Esophagus muscularis mucosa (tissue), 4 donors: ENCODE measurements around the gene GLCCI1. TPM values are rescaled to one million over a fixed set of nuclear protein-coding genes. Genes with fewer than 3 reads are reported as not detected.

ENCODE experiments used
- DNase-seq: peaks from one replicate; pipeline ENCODE4 v3.0.0-alpha.2; 2017; ENCODE audit errors: extremely low spot score
- H3K27ac ChIP-seq, 4 donors: fragments of 200-600 bp; sonication (generic); replicated peaks in 1 of 4; 1 replicate in 3 of 4; 2 replicates in 1 of 4; pipeline ENCODE4 v1.5.1; 2016 to 2019; ENCODE audit warnings: mild to moderate bottlenecking in 1 of 4
- H3K27me3 ChIP-seq, 4 donors: fragments of 200-600 bp; sonication (generic); one replicate each; pipeline versions ENCODE4 v1.5.1 to v1.6.0; 2016 to 2019
- H3K36me3 ChIP-seq, 4 donors: fragments of 200-600 bp; sonication (generic); one replicate each; pipeline ENCODE4 v1.5.1; 2016 to 2019
- H3K4me1 ChIP-seq, 4 donors: fragments of 200-600 bp; sonication (generic); one replicate each; pipeline ENCODE4 v1.5.1; 2016 to 2019
- H3K4me3 ChIP-seq, 4 donors: fragments of 200-600 bp; sonication (generic); 1 replicate in 2 of 4; 2 replicates in 2 of 4; pipeline ENCODE4 v1.5.1; 2016 to 2019; ENCODE audit warnings: mild to moderate bottlenecking in 4 of 4, moderate library complexity in 1 of 4
- H3K9me3 ChIP-seq, 4 donors: fragments of 200-600 bp; sonication (generic); 1 replicate in 3 of 4; 2 replicates in 1 of 4; pipeline ENCODE4 v1.5.1; 2016 to 2019
- EP300 ChIP-seq: sonication (generic); formaldehyde crosslinking; IDR thresholded peaks from one replicate; pipeline ENCODE4 v1.6.1; 2017; ENCODE audit warnings: antibody characterized with exemption
- POLR2A ChIP-seq: fragments of 450-650 bp; IDR thresholded peaks from one replicate; pipeline ENCODE4 v1.6.1; 2017; ENCODE audit warnings: antibody characterized with exemption, moderate library complexity, mild to moderate bottlenecking, low read depth
- POLR2AphosphoS5 ChIP-seq, 2 donors: sonication (generic); formaldehyde crosslinking; IDR thresholded peaks; one replicate each; pipeline ENCODE4 v1.6.1; 2017; ENCODE audit warnings: antibody characterized with exemption in 2 of 2
- WGBS: methylation state at CpG from one replicate; pipeline ENCODE4 v1.1.5; 2018; 5-methylcytosine and 5-hydroxymethylcytosine counted together
- intact Hi-C: fragments of 100-400 bp; cut with DNase I; formaldehyde crosslinking; loops from one replicate; pipeline ENCODE4 v1.15.1; 2023
- total RNA-seq, 4 donors: library from RNA; depleted of rRNA; stranded (reverse); fragments of >200 nt; gene quantifications; one replicate each; pipeline versions ENCODE4 v1.1.0 to v1.2.1, GENCODE V29; 2016
- TF ChIP-seq, protein P1 (sequence below), 3 experiments: fragments of 200-600 bp in 2 of 3; fragments of 450-650 bp in 1 of 3; sonication (generic) in 2 of 3; IDR thresholded peaks; one replicate each; pipeline ENCODE4 v1.5.1; 2017 to 2019; ENCODE audit warnings: antibody characterized with exemption in 3 of 3, mild to moderate bottlenecking in 2 of 3, moderate library complexity in 1 of 3

Gene GLCCI1
- total RNA-seq, 4 donors from 2014 or later = 2.8 to 8.3 (median 4.8) TPM

DNA sequence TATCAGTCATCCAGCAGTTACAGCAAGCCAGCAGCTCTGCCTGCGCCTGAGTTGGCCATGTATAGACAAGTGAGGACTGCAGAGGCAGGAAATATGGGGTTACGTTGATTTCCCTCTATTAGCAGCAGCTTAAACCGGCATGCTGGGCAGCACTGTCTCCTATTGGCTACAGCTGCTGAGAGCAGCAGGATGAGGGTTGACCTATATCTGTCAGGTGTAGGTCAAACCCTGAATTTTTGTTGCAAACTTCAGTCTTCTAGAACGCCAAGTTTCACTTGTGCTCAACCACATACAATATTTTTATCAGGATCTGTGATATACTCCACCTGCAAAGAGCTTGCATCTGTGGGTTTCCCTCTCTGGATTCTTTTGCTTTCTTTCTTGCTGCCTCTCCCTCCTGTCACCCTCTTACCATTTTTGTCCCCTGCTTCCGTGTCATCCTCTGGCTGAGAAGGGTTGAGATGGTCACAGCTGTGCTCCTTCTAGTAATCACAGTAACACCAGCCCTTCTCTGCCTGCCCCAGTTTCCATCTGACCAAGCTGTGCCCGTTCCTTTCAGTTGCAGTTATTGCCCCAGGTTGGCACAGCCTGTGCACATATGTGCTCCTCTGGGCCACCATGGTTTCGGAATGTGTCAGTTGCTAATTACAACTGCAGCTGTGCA lies 23.8 kb upstream of the GLCCI1 start:
- no peaks in the 10 kb centered on the region for H3K27me3 ChIP-seq
- H3K4me1 ChIP-seq = no peaks in the 10 kb centered on the region
- H3K9me3 ChIP-seq = no peaks in the 10 kb centered on the region
- WGBS = 64% methylated on average over 7 of the region's 7 CpGs
- intact Hi-C loops = no loop called here
- no peak for DNase-seq
- no peak overlapping the region for H3K4me3 ChIP-seq
- no peak overlapping the region for H3K27ac ChIP-seq
- no peaks in the 10 kb centered on the region for H3K36me3 ChIP-seq
- TF ChIP-seq POLR2AphosphoS5 (IDR thresholded peaks at IDR 0.05) = no peak

DNA sequence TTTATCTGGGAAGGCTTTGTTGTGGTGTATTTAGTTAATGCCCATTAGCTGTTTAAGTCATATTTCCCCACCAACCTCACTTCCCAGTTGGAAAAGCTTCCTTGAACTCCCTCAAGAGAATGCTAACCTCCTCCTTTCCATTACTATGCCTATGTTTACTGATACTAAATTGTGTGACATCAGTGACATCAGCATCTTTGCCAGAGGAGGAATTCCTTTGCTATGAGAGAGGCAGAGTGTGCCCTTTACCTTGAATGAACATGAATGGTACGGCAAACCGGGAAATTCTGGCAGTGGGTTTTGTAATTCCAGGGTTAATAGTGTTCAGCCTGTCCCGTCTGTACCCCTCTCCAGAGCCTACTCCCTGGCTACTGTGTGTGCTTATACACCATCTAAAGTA lies 22.1 kb upstream of the GLCCI1 start:
- no peaks in the 10 kb centered on the region for H3K27me3 ChIP-seq
- WGBS = 93% methylated on average over 3 of the region's 3 CpGs
- no peak overlapping the region for H3K4me3 ChIP-seq
- TF ChIP-seq POLR2A (no peak), EP300 (no peak), POLR2AphosphoS5 (IDR thresholded peaks at IDR 0.05) (no peak)
- TF ChIP-seq, protein P1, sequence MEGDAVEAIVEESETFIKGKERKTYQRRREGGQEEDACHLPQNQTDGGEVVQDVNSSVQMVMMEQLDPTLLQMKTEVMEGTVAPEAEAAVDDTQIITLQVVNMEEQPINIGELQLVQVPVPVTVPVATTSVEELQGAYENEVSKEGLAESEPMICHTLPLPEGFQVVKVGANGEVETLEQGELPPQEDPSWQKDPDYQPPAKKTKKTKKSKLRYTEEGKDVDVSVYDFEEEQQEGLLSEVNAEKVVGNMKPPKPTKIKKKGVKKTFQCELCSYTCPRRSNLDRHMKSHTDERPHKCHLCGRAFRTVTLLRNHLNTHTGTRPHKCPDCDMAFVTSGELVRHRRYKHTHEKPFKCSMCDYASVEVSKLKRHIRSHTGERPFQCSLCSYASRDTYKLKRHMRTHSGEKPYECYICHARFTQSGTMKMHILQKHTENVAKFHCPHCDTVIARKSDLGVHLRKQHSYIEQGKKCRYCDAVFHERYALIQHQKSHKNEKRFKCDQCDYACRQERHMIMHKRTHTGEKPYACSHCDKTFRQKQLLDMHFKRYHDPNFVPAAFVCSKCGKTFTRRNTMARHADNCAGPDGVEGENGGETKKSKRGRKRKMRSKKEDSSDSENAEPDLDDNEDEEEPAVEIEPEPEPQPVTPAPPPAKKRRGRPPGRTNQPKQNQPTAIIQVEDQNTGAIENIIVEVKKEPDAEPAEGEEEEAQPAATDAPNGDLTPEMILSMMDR (IDR thresholded peaks at IDR 0.05) = no peak
- peaks cover 0 to 3% (median 1%) of the 10 kb centered on the region in 4 donors for H3K9me3 ChIP-seq
- H3K4me1 ChIP-seq = no peaks in the 10 kb centered on the region
- no peak overlapping the region for H3K27ac ChIP-seq
- intact Hi-C loops = no loop called here
- DNase-seq = no peak
- H3K36me3 ChIP-seq = no peaks in the 10 kb centered on the region

DNA sequence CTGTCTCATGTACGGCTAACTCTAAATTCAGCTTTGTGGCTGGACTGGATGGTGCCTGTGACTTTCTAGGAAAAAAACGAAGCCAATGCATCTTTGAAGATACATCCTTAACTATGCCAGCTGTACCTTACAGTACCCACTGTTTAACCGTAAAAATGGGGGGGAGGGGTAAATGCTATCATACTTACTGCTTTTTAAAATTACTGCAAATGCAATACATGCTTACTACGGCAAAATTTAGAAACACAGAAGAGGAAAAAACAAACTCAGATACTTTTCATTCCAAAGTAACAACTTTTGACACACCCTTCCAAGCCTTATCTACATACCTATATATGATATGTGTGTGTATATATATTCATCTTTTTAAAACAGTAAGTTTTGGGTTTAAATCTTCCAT lies 20.4 kb upstream of the GLCCI1 start:
- H3K4me3 ChIP-seq = no peak overlapping the region
- DNase-seq = no peak
- intact Hi-C loops = no loop called here
- WGBS = 74% methylated on average over 4 of the region's 4 CpGs
- H3K36me3 ChIP-seq = no peaks in the 10 kb centered on the region
- H3K27ac ChIP-seq = no peak overlapping the region
- TF ChIP-seq, protein P1 (IDR thresholded peaks at IDR 0.05) = no peak
- no peak for TF ChIP-seq POLR2A
- H3K4me1 ChIP-seq = no peaks in the 10 kb centered on the region
- H3K9me3 ChIP-seq = peaks cover 0 to 3% (median 1%) of the 10 kb centered on the region in 4 donors
- no peaks in the 10 kb centered on the region for H3K27me3 ChIP-seq

DNA sequence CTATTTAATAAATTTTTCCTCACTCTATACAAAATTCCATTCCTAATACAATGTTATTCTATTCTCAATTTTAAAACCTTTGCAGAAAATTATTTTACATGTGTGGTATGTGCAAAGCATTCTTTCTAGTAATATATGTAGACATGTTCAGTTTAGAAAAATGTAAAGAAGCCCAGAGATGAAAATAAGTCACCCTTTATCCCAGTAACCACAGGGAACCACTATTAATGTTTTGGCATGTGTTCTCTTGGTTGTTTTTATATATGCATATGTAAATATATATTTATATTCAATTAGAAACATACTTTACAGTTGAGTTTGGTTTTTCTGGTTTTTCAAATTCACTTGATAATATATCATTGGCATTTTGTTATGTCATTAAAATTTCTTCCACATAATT lies 14.8 kb upstream of the GLCCI1 start:
- TF ChIP-seq EP300 (no peak), POLR2AphosphoS5 (IDR thresholded peaks at IDR 0.05) (no peak)
- Histone ChIP-seq H3K27ac (no peak overlapping the region), H3K27me3 (no peaks in the 10 kb centered on the region), H3K4me3 (no peak overlapping the region), H3K9me3 (peaks cover 0 to 3% (median 1%) of the 10 kb centered on the region in 4 donors), H3K36me3 (no peaks in the 10 kb centered on the region), H3K4me1 (no peaks in the 10 kb centered on the region)
- intact Hi-C loops = no loop called here
- DNase-seq = no peak

DNA sequence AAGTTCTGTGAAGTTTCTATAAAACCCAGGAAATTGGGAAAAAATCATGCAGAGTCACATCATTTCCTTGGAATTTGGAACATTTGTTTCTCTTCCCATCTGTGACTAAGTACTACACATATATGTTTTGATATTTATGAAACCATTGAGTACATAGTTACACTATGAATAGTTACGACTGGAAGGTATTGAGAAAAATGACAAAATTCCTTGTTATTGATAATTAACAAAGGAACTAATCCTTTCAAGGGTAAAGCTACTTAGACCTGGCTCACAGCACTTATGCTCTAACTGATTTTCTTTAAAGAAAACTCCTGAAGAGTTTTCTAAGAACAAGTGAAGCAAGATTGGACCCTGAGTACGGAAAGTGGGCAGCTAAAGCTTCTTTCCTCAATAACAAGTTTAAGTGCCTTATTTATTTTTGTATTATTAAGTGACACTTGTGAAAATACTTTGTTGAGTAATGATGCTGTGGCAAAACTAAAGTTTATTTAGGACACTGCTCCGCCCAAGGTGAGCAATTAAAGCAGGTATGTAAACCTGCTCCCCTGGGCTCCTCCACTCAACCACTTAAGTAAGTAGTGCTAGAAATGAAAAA lies 12.0 kb upstream of the GLCCI1 start:
- no peak for DNase-seq
- H3K9me3 ChIP-seq = no peaks in the 10 kb centered on the region
- H3K4me3 ChIP-seq = no peak overlapping the region
- H3K36me3 ChIP-seq = no peaks in the 10 kb centered on the region
- H3K4me1 ChIP-seq = no peaks in the 10 kb centered on the region
- TF ChIP-seq, protein P1 (IDR thresholded peaks at IDR 0.05) = no peak
- TF ChIP-seq POLR2AphosphoS5 (IDR thresholded peaks at IDR 0.05) (no peak), POLR2A (no peak), EP300 (no peak)
- WGBS = 91% methylated on average over 3 of the region's 3 CpGs
- no peaks in the 10 kb centered on the region for H3K27me3 ChIP-seq
- no peak overlapping the region for H3K27ac ChIP-seq
- intact Hi-C loops = no loop called here

DNA sequence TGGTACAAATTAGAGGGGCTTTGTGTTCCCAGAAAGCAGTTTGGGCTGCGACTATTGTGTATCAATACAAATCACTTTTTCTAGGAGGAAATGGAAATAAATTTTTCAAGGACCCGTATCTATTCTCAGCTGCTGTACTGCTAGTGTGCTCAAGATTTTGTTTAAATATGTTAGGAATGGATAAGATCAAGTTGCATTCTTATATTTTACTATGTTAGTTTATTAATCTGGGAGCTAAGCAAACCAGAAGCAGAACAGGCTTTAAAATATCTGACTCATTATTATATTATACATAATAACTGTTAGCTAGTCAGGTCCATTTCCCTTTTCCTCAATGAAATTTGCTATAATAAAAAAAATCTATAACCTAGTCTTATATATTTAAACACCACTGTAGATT lies 11.1 kb upstream of the GLCCI1 start:
- intact Hi-C loops = no loop called here
- no peak for TF ChIP-seq POLR2AphosphoS5 (IDR thresholded peaks at IDR 0.05)
- H3K27ac ChIP-seq = no peak overlapping the region
- 76% methylated on average over 2 of the region's 2 CpGs for WGBS
- H3K36me3 ChIP-seq = no peaks in the 10 kb centered on the region
- no peak overlapping the region for H3K4me3 ChIP-seq
- DNase-seq = no peak
- no peaks in the 10 kb centered on the region for H3K4me1 ChIP-seq
- H3K27me3 ChIP-seq = no peaks in the 10 kb centered on the region
- no peaks in the 10 kb centered on the region for H3K9me3 ChIP-seq
